Left cardiac atrium (tissue), 4 donors: ENCODE measurements around the gene PLTP. TPM values are rescaled to one million over a fixed set of nuclear protein-coding genes. Genes with fewer than 3 reads are reported as not detected.
"Not testable (repeated sequence)": the region's sequence is repeated elsewhere in the genome, so short reads cannot be mapped to it uniquely, and the experiment has no call there.

Experiments used
- ATAC-seq, 2 donors: fragments of 200-7000 bp; cut with Tn5 transposase; one replicate each; pipeline ENCODE4 v1.9.1; 2020; ENCODE audit warnings: mild to moderate bottlenecking in 2 of 2, moderate library complexity in 2 of 2
- DNase-seq: peaks from one replicate; pipeline ENCODE4 v3.0.0-alpha.2; 2020
- intact Hi-C, 2 donors: fragments of 100-400 bp; cut with DNase I; formaldehyde crosslinking; loops; one replicate each; pipeline versions ENCODE4 v1.14.1 to v1.15.1; 2022 to 2023
- long read RNA-seq: library from polyadenylated mRNA; unstranded; transcript quantifications from one replicate; pipeline ENCODE4 v2.0.0, GENCODE V29; 2021
- total RNA-seq, 2 donors: library from RNA; stranded (reverse); fragmentation: NEBNext Ultra II Directional; extraction: Animal tissue kit (Norgen Biotek cat#: 25700); gene quantifications; one replicate each; pipeline ENCODE4 v1.2.1, GENCODE V29; 2021
- donor health status: DM: no; HTN: yes; CAD: no.
- donor health status: DM: no; HTN: yes; CAD: no; lungs with severe emphysema.
- donor health status: DM: yes; HTN: yes; CAD: no.
- donor health status: Dilated cardiomyopathy.

The PLTP gene
- 100 to 1,000 TPM in 1 of 2 donors, 10 to 100 TPM in 1; 86.4 to 397 TPM for total RNA-seq
- long read RNA-seq, transcript PLTP-203 (16 exons, 1,743 nt) = major isoform, 38 of 50 reads
- long read RNA-seq, partial matches to known transcripts = 7 of 50 reads
- long read RNA-seq, other reads (novel, unspliced or antisense) = 3 of 50 reads

DNA sequence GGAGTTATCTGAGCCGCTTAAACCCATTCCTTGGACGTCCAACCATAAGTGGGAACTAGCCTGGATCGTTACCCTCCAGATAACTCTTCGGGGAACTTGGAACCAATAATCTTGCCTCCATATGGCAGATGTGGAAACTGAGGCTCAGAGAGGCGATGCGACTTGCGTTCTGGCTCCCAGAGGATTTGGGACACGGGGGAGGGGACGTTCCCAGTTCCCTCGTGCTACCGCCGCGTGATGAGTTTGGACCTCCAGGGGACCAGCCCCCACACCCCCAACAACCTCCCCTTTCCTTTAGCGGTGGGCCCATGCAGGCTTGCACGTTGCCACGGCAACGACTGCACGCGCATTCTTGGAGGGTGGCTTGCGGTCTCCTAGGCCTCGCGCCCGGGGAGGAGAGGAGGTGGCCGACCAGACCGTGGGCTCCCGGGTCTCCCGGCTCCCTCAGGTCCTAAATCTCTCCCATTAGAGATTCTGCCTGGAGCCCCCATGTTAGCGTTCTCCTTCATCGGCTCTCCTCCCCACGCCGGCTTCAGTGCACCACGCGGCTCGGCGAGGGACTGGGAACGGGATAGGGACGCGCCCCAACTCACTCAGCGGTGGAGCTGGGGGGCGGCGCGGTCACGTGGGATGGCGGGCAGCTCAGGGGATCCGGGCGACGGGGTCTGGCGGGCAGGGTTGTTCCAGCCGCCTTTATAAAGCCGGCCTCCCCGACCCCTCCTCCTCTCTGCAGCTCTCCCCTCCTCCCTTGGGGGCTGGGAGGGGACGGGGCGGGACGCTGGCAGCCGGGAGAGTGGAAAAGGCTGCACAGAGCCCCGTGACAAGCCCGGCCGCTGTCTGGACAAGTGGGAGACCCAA lies at the start of gene PLTP:
PLTP (minus strand) TSS at position 670 of the 858 bp plus-strand sequence. CDS start 703 bp downstream, outside the sequence.
- ATAC-seq (peak; percentile 62 to 64), DNase-seq (peak; percentile 78)
- intact Hi-C loops = no loop called here

DNA sequence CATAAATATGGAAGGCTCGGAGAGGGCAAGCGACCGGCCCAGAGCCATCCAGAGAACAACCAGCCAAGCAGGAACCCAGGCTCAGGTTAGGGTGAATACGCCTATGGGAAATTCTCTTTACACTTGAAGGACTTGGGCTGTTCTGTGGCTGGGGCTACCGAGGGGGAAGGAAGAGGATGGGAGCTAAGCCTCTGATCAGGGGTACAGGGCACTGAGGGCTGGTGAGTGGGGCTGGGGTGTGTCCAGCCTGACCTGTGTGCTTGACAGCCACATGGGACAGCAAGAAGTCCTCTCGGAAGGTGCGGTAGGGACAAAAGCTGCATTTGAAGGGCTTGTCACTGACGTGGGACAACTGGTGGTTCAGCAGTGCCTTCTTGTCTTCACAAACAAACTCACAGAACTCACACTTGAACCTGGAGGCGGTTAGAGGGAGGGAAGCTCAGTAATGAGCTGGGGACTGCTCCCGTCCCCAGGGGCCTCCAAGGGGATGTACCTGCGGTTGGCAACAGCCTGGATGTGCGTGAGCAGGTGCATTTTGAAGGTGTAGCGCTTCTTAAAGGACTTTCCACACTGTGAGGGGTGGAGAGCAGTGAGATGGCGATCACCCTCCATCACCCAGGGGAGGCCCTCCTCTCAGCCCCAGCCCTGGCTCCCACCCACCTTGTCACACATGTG lies 48.1 kb upstream of the PLTP start:
- intact Hi-C loops = loop anchor here (5.0 to 10.0 kb wide), 2 partner anchors 135 to 138 kb away; partner anchors contain the start of gene TNNC2 (in 1 of the 2)
- no peak for ATAC-seq

DNA sequence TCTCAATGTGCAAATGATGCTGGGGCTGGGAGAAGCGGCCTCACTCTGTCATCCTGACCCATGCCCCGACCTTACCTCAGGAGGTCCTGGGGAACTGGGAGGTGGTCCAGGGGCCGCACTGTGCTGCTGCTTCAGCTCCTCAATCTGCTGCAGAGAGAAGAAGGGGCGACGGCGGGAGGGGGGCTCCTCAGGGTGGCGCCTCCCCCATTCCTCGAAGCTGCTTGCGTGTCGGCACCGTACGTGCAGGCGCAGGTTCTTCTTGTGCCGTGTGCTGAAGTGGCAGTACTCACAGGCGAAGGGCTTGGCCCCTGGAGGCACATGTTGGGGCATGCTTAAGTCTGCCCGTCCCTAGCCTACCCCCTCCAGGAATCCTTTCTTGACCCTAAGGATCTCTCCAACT lies 47.2 kb upstream of the PLTP start:
- no peak for DNase-seq
- intact Hi-C loops = loop anchor here in 1 of 2 donors (10.0 kb wide), 1 partner anchor 134 kb away; the partner anchor contains the start of gene TNNC2
- no peak for ATAC-seq

More for the DNA sequence above, 48.1 kb upstream of the PLTP start:
- DNase-seq = no peak

- DNase-seq = no peak
- no peak for ATAC-seq
- intact Hi-C loops = loop anchor here in 1 of 2 donors (10.0 kb wide), 1 partner anchor 134 kb away; the partner anchor contains the start of gene TNNC2
Measured at GRCh38 chr20:45958593-45958992, 46.6 kb upstream of the PLTP start.

DNA sequence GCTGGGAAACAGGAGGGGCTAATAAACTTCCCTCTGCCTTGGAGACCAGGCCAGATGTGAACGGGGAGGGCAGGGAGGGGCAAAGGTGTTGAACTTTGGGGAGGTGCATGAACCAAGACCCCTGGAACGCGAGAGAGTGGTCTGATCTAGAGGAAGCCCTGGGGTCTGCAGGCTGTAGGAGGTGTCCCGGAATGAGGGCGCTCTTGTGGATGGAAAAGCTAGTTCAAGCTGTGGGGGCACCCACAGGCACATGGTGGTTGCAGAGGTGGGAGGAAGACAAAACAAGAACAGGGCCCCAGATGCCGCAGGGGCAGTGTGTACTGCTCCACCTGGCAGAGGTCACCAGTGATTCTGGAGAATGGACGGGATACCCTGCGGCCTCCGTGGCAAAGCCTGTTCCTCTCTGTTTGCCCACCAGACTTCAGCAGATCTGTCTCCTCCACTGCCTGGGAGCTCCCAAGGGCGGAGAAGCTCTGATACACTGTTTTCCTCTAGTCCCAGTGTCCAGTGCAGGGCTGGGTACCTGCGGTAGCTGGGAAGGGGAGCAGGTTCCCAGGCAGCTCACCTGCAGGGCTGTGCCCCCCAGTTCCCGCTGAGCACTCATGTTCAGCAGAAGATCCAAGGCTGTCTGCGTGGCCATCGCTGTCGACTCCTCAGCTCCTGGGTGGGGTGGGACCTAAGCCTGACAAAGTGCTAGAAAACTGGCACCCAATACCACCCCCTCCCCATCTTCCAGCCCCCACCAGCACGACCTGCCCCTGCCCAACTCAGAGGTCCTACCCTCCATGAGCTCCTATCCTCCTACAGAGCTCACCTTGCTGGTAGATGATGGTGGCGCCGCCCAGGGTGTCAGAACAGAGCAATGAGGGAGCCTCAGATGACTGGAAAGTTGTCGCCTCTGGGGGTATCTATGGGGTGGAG lies 45.3 kb upstream of the PLTP start:
- intact Hi-C loops = loop anchor here in 1 of 2 donors (10.0 kb wide), 1 partner anchor 132 kb away; the partner anchor contains the start of gene TNNC2
- ATAC-seq = no peak
- DNase-seq = no peak

DNA sequence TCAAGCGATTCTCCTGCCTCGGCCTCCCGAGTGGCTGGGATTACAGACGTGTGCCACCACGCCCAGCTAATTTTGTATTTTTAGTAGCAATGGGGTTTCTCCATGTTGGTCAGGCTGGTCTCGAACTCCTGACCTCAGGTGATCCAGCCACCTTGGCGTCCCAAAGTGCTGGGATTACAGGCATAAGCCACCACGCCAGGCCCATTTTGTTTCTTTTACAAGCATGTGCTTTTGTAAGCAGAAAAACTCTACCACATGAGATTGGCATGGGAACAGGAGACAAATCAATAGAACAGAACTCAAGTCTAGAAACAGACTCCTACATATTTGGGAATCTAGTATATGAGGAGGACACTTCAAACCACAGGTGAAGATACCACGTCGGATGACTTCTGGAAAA lies 44.4 kb upstream of the PLTP start:
- ATAC-seq, DNase-seq: not testable (repeated sequence)
- intact Hi-C loops = loop anchor here in 1 of 2 donors (10.0 kb wide), 1 partner anchor 132 kb away; the partner anchor contains the start of gene TNNC2

GRCh38 chr20:45953672-45954071 lies 41.7 kb upstream of the PLTP start:
- intact Hi-C loops = loop anchor here in 1 of 2 donors (10.0 kb wide), 1 partner anchor 129 kb away; the partner anchor contains the start of gene TNNC2
- DNase-seq (no peak), ATAC-seq (no peak)

GRCh38 chr20:45952861-45953260 lies 40.9 kb upstream of the PLTP start:
- intact Hi-C loops = loop anchor here in 1 of 2 donors (10.0 kb wide), 1 partner anchor 128 kb away; the partner anchor contains the start of gene TNNC2
- ATAC-seq (no peak), DNase-seq (no peak)

- ATAC-seq (no peak), DNase-seq (no peak)
- intact Hi-C loops = loop anchor here in 1 of 2 donors (10.0 kb wide), 1 partner anchor 127 kb away; the partner anchor contains the start of gene TNNC2
Measured at GRCh38 chr20:45951925-45952834, 40.2 kb upstream of the PLTP start.

GRCh38 chr20:45950330-45950646 lies 38.3 kb upstream of the PLTP start:
- ATAC-seq = no peak
- intact Hi-C loops = loop anchor here in 1 of 2 donors (10.0 kb wide), 1 partner anchor 125 kb away; the partner anchor contains the start of gene TNNC2

DNA sequence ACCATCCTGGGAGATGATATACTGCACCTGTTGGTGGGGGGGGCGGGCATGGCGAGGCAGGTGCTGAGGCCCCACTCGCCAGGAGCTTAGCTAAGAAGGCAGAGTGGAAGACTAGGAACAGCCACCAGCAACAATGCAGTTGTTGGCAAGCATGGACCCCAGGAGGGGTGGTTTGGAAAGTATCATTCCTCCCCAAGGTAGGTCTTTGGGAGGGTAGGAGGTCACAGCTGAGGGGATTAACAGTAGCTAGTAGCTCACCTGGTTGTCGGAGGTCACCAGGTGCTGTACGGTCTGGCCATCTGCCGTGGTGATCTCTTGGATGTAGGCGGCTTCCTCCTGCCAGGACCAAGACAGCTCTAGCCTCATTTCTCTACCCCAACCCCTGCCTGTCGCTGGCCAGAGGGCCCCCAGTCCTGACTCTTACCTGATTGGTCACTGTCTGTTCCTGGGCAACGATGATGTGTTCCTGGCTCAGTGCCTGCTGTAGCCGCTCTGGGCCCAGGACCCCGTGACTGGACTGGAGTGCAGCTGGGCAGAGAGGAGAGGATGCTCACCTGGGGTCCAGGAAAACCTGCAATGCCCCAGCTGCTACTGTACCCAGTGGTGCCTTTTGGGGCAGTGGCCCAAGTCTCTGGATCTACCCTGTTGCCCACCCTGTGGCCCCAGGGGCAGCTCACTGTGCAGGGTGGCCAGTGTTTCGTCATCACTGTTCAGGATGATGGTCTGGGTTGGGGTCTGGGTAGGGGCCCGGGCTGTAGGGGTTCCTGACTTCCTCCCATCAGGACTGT lies 37.8 kb upstream of the PLTP start:
- intact Hi-C loops = loop anchor here in 1 of 2 donors (10.0 kb wide), 1 partner anchor 125 kb away; the partner anchor contains the start of gene TNNC2
- ATAC-seq (peak in 1 of 2 donors; percentile 1), DNase-seq (no peak)

More at GRCh38 chr20:45950330-45950646, 38.3 kb upstream of the PLTP start:
- no peak for DNase-seq

- ATAC-seq = no peak
Measured at GRCh38 chr20:45948742-45949541, 37.0 kb upstream of the PLTP start.

DNA sequence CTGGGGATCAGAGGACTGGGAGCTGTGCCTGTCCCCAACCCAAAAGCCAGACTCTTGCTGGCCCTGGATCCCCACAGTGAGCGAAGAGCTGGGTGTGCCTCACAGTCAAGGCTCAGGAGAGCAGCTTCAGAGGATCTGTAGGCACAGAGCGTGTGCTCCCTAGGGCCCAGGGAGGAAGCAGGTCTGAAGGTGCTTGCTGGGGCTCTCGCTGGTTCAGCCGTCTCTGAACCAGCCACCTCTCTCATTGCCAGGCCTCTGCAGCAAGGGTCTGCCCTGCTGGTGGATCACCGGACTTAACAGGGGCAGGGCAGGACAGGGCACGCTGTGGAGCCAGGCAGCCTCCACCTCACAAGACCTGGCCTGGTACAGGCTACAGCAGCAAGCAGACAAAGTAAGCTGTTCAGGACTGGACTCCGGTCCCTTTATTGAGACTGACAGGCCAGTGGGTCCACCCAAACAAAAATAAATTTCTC lies 36.3 kb upstream of the PLTP start:
- intact Hi-C loops = no loop called here
- ATAC-seq (no peak), DNase-seq (no peak)

More at GRCh38 chr20:45948742-45949541, 37.0 kb upstream of the PLTP start:
- intact Hi-C loops = no loop called here
- DNase-seq = no peak

DNA sequence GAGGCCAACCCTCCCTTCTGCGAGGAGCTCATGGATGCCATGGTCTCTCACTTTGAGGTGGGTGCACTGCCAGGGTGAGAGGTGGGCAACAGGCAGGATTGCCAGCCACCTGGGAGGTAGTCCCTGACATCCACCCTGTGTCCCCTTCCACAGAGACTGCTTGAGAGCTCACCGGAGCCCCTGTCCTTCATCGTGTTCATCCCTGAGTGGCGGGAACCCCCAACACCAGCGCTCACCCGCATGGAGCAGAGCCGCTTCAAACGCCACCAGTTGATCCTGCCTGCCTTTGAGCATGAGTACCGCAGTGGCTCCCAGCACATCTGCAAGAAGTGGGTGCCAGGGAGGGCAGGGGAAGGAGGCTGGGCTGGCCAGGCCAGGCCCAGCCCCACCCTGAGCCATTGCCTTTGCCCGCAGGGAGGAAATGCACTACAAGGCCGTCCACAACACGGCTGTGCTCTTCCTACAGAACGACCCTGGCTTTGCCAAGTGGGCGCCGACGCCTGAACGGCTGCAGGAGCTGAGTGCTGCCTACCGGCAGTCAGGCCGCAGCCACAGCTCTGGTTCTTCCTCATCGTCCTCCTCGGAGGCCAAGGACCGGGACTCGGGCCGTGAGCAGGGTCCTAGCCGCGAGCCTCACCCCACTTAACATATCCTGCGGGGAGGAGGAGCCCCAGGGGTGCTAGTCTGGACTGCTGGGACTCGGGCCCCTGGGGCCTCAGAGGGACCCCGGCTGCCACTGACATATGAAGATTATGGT lies 35.3 kb upstream of the PLTP start:
- ATAC-seq = peak in 1 of 2 donors; percentile 4
- DNase-seq = no peak
- intact Hi-C loops = no loop called here
